ENCODE results near the gene BICDL2.
A peak's percentile ranks its signal among the peaks of the same experiment; 100 is the strongest.

Gene BICDL2

DNA sequence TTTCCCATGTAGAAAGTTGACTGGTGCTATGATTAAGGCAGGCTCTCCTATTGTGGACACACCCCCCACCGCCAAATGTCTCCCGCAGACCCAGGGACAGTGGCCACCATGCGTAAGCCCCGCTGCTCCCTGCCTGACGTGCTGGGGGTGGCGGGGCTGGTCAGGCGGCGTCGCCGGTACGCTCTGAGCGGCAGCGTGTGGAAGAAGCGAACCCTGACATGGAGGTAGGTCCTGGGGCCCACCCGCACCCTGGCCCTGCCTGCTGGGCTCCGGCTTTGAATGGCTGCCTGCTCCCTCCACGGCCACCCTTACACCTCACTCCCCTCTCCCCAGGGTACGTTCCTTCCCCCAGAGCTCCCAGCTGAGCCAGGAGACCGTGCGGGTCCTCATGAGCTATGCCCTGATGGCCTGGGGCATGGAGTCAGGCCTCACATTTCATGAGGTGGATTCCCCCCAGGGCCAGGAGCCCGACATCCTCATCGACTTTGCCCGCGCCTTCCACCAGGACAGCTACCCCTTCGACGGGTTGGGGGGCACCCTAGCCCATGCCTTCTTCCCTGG lies 13.3 kb upstream of the BICDL2 start:
- Histone ChIP-seq H3K36me3 (ENCODE audit: control insufficient read depth, insufficient read depth, low read length) (no peaks in the 10 kb centered on the region), H3K4me3 (ENCODE audit: insufficient read depth, low read depth, low read length, poor library complexity, severe bottlenecking) (no peak overlapping the region), H3K4me1 (ENCODE audit: control insufficient read depth, insufficient read depth, low read length, poor library complexity, severe bottlenecking) (peaks cover 19% of the 10 kb centered on the region)

DNA sequence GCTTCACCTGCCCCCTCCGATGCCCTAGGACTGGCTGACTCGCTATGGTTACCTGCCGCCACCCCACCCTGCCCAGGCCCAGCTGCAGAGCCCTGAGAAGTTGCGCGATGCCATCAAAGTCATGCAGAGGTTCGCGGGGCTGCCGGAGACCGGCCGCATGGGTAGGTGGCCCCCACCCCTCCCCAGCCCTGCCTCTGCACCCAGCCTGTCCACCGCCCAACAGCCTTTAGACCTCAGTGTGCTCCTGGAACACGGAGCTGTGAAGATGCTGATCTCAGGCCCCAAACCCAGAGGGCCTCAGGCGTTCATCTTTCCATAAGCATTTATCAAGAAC lies 10.6 kb upstream of the BICDL2 start:
- no peak for DNase-seq
- Histone ChIP-seq H3K27me3 (replicated peaks; ENCODE audit: control insufficient read depth, insufficient read depth, low read length, poor library complexity, severe bottlenecking) (peaks cover 27% of the 10 kb centered on the region), H3K4me3 (ENCODE audit: insufficient read depth, low read depth, low read length, poor library complexity, severe bottlenecking) (no peak overlapping the region), H3K4me1 (ENCODE audit: control insufficient read depth, insufficient read depth, low read length, poor library complexity, severe bottlenecking) (peaks cover 16% of the 10 kb centered on the region), H3K9me3 (ENCODE audit: control insufficient read depth, low read length) (no peaks in the 10 kb centered on the region), H3K36me3 (ENCODE audit: control insufficient read depth, insufficient read depth, low read length) (no peaks in the 10 kb centered on the region), H3K27ac (ENCODE audit: insufficient read depth, low read length, poor library complexity, severe bottlenecking) (no peak overlapping the region)

More for the DNA sequence above, 13.3 kb upstream of the BICDL2 start:
- Histone ChIP-seq H3K27ac (ENCODE audit: insufficient read depth, low read length, poor library complexity, severe bottlenecking) (no peak overlapping the region), H3K9me3 (ENCODE audit: control insufficient read depth, low read length) (no peaks in the 10 kb centered on the region), H3K27me3 (replicated peaks; ENCODE audit: control insufficient read depth, insufficient read depth, low read length, poor library complexity, severe bottlenecking) (peaks cover 7% of the 10 kb centered on the region)
- DNase-seq: no peak

DNA sequence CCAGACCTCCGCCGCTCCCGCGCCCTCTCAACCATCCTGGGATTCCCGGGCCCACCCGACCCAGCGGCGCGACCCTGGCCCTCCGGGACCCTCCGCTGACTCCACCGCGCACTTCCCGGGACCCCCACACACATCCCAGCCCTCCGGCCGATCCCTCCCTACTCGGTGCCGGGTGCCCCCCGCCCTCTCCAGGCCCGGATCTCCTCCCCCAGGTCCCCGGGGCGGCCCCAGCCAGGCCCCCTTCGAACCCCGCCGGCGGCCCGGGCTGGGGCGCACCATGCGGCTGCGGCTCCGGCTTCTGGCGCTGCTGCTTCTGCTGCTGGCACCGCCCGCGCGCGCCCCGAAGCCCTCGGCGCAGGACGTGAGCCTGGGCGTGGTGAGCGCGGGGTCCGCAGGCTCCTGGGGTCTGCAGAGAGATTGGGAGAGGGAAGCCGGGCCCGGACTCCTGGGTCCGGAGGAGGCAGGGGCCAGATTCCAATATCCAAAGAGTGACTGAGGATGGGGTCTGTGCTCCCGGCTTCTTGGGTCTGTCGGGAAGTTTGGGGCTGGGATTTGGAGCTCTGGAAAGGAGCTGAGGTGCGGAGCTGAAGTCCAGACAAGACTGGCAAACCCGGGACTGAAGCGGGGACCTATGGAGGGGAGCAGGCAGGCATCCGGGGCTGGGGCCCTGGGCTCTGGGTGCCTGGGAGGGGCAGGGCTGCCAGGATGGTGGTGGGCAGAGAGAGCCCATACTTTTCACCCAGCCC lies 10.1 kb upstream of the BICDL2 start:
- DNase-seq: no peak
- Histone ChIP-seq H3K9me3 (ENCODE audit: control insufficient read depth, low read length) (no peaks in the 10 kb centered on the region), H3K4me1 (ENCODE audit: control insufficient read depth, insufficient read depth, low read length, poor library complexity, severe bottlenecking) (peaks cover 16% of the 10 kb centered on the region), H3K4me3 (ENCODE audit: insufficient read depth, low read depth, low read length, poor library complexity, severe bottlenecking) (peak overlapping the region; percentile 18), H3K27me3 (replicated peaks; ENCODE audit: control insufficient read depth, insufficient read depth, low read length, poor library complexity, severe bottlenecking) (peaks cover 27% of the 10 kb centered on the region), H3K36me3 (ENCODE audit: control insufficient read depth, insufficient read depth, low read length) (no peaks in the 10 kb centered on the region), H3K27ac (ENCODE audit: insufficient read depth, low read length, poor library complexity, severe bottlenecking) (no peak overlapping the region)

DNA sequence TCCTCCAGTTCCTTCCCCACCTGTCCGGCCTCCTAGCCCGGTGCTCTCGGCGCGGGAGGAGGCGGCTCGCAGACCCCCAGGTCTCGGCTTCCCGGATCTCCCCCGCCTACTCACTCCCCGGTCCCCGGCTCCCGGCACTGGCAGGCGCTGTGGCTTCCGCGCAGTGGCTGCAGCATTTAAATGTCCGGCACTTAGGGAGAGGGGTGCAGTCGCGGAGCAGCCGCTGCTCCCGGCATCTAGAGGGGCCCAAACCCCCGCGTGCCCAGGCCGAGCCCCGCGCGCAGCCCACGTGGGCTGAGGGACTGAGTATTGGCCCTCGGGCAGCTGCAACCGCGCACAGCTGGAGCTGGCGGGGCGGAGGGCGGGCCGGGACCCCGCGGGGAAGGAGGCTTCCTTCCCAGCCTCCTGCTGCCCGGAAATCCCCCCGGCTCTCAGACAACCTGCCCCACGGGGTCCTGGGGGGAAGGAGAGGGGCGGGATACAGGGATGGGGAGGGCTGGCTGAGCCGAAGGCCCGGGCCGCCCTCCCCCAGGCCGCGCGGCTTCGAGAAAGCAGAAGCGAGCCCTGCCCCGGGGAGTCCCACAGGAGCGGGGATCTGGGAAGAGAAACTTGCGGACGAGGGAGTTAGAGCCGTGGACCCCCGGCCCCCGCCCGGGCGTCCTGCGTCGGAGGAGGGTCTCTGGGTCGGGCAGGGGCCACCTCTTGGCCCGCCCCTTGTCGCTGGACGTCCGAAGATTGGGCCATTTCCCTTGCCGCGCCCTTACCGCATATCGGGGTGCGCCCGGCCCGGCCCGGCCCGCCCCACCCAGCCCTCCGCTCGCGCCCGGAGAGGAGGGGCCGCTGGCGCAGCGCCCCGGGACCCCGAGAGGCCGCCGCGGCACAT lies 9.3 kb upstream of the BICDL2 start, which contains the start of gene MMP25:
Gene MMP25, plus strand, starts transcription at position 804 of the 883 bp plus-strand sequence. CDS start 357 bp downstream, outside the sequence.
- Histone ChIP-seq H3K4me3 (ENCODE audit: insufficient read depth, low read depth, low read length, poor library complexity, severe bottlenecking) (peak within 1 kb of the TSS; percentile 68), H3K9me3 (ENCODE audit: control insufficient read depth, low read length) (no peaks in the 10 kb centered on the region), H3K27me3 (replicated peaks; ENCODE audit: control insufficient read depth, insufficient read depth, low read length, poor library complexity, severe bottlenecking) (peaks cover 27% of the 10 kb centered on the region), H3K27ac (ENCODE audit: insufficient read depth, low read length, poor library complexity, severe bottlenecking) (no peak within 1 kb of the TSS), H3K4me1 (ENCODE audit: control insufficient read depth, insufficient read depth, low read length, poor library complexity, severe bottlenecking) (peaks cover 16% of the 10 kb centered on the region), H3K36me3 (ENCODE audit: control insufficient read depth, insufficient read depth, low read length) (no peaks in the 10 kb centered on the region)
- no peak for DNase-seq

DNA sequence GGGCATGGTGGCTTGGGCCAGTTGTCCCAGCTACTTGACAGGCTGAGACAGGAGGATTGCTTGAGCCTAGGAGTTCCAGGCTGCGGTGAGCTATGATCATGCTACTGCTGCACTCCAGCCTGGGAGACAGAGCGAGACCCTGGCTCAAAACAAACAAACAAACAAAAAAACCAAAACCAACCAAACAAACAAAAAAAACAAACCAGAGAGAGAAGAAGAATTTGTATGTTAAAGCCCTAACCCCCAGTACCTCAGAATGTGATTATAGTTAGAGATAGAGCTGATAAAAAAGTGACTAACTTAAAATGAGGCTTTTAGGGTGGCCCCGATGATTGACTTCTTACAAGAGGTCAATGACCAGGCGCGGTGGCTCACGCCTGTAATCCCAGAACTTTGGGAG lies 8.0 kb upstream of the BICDL2 start:
- H3K4me1 ChIP-seq (ENCODE audit: control insufficient read depth, insufficient read depth, low read length, poor library complexity, severe bottlenecking): peaks cover 16% of the 10 kb centered on the region

DNA sequence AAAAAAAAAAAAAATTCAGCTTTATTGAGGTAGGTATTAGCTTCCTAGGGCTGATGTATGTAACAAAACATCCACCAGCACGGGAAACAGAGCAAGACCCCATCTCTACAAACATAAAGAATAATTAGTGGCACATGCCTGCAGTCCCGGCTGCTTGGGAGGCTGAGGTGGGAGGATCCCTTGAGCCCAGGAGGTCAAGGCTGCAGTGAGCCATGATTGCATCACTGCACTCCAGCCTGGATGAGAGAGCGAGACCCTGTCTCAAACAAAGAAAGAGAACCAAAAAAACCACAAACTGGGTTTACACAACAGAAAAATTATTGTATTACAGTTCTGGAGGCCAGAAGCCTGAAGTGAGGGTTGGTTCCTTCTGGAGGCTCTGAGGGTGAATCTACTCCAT lies 5.6 kb upstream of the BICDL2 start:
- H3K27ac ChIP-seq (ENCODE audit: insufficient read depth, low read length, poor library complexity, severe bottlenecking): no peak overlapping the region
- H3K4me1 ChIP-seq (ENCODE audit: control insufficient read depth, insufficient read depth, low read length, poor library complexity, severe bottlenecking): peaks cover 16% of the 10 kb centered on the region
- H3K36me3 ChIP-seq (ENCODE audit: control insufficient read depth, insufficient read depth, low read length): no peaks in the 10 kb centered on the region
- no peak for DNase-seq
- H3K4me3 ChIP-seq (ENCODE audit: insufficient read depth, low read depth, low read length, poor library complexity, severe bottlenecking): no peak overlapping the region
- no peaks in the 10 kb centered on the region for H3K9me3 ChIP-seq (ENCODE audit: control insufficient read depth, low read length)
- peaks cover 47% of the 10 kb centered on the region for H3K27me3 ChIP-seq (replicated peaks; ENCODE audit: control insufficient read depth, insufficient read depth, low read length, poor library complexity, severe bottlenecking)

More for the DNA sequence above, 8.0 kb upstream of the BICDL2 start:
- Histone ChIP-seq H3K4me3 (ENCODE audit: insufficient read depth, low read depth, low read length, poor library complexity, severe bottlenecking) (no peak overlapping the region), H3K27ac (ENCODE audit: insufficient read depth, low read length, poor library complexity, severe bottlenecking) (no peak overlapping the region), H3K36me3 (ENCODE audit: control insufficient read depth, insufficient read depth, low read length) (no peaks in the 10 kb centered on the region), H3K9me3 (ENCODE audit: control insufficient read depth, low read length) (no peaks in the 10 kb centered on the region), H3K27me3 (replicated peaks; ENCODE audit: control insufficient read depth, insufficient read depth, low read length, poor library complexity, severe bottlenecking) (peaks cover 32% of the 10 kb centered on the region)
- no peak for DNase-seq

DNA sequence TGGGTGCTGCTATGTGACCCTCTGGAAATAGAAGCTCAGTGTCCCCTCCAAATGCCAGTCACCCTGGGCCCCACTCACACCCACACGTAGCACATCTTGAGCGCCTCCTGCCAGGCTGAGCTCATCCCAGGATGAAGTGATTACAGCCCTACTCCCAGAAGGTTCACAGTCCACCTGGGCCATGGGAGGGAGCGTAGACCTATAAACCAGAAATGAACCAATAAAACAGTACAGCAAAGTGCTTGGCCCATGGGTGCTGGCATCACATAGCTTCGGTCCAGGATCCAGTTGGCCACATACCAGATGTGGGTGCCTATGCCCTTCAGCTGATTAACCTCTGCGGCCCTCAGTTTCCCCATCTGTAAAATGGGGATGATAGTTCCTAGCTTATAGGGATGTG lies 2.2 kb upstream of the BICDL2 start:
- Histone ChIP-seq H3K4me3 (ENCODE audit: insufficient read depth, low read depth, low read length, poor library complexity, severe bottlenecking) (no peak overlapping the region), H3K36me3 (ENCODE audit: control insufficient read depth, insufficient read depth, low read length) (no peaks in the 10 kb centered on the region), H3K4me1 (ENCODE audit: control insufficient read depth, insufficient read depth, low read length, poor library complexity, severe bottlenecking) (peaks cover 14% of the 10 kb centered on the region), H3K27ac (ENCODE audit: insufficient read depth, low read length, poor library complexity, severe bottlenecking) (no peak overlapping the region), H3K9me3 (ENCODE audit: control insufficient read depth, low read length) (no peaks in the 10 kb centered on the region), H3K27me3 (replicated peaks; ENCODE audit: control insufficient read depth, insufficient read depth, low read length, poor library complexity, severe bottlenecking) (peaks cover 54% of the 10 kb centered on the region)
- DNase-seq: no peak

DNA sequence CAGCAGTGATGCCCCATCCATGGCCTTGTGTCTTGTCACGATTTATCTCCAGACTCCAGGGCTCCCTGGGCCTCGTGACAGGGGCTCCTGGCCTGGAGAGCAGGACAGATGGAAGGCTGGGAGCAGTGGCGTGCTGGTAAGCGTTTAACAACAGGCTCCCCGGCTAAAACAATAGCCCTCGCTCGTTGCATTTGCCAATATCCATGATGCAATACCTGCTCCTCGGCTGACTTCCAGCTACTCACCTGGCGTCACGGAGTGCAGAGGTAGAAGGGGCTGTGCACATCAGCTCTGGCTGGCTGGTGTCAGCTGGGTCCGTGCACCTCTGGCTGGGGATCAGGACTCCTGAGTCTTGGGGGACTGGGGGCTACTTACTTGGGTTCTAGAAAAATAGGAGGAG lies 1.5 kb upstream of the BICDL2 start:
- DNase-seq: no peak
- Histone ChIP-seq H3K27ac (ENCODE audit: insufficient read depth, low read length, poor library complexity, severe bottlenecking) (no peak overlapping the region), H3K27me3 (replicated peaks; ENCODE audit: control insufficient read depth, insufficient read depth, low read length, poor library complexity, severe bottlenecking) (peaks cover 48% of the 10 kb centered on the region), H3K4me3 (ENCODE audit: insufficient read depth, low read depth, low read length, poor library complexity, severe bottlenecking) (no peak overlapping the region), H3K9me3 (ENCODE audit: control insufficient read depth, low read length) (no peaks in the 10 kb centered on the region), H3K36me3 (ENCODE audit: control insufficient read depth, insufficient read depth, low read length) (no peaks in the 10 kb centered on the region), H3K4me1 (ENCODE audit: control insufficient read depth, insufficient read depth, low read length, poor library complexity, severe bottlenecking) (peaks cover 14% of the 10 kb centered on the region)

DNA sequence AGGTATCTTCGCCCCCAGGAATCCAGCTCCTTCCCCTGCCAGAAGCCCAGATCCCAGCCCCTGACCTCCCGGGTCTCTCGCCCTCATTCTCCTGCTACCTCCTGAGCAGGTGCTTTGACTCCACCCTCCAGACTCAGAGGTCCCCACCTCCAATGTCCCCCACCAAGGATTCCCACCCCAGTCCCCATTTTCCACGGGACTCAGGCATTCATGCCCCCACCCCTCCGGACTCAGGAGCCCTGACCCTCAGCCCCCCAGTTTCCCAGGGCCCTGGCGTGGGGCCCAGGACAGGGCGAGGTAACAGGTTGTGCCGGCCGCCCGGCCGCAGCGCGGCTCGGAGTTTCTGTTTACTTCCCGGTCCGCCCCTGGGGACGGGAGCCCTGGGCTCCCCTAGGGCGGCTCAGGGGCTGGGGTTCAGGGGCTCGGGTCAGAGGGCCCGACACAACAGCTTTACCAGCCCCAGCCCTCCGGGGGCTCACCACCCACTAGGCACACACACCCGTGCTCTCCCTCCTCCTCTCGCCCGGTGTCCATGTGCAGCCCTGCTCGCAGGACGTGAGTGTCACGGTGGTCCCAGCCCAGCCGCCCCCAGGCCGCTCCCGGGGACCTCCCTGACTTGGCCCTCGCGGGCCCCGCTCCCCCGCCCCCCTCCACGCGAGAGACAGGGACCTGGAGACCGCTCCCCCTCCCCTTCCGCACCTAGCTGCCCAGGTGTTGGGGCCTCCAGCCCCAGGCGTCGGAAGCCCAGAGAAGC lies 595 bp downstream of the BICDL2 start:
- H3K27me3 ChIP-seq (replicated peaks; ENCODE audit: control insufficient read depth, insufficient read depth, low read length, poor library complexity, severe bottlenecking): peaks cover 44% of the 10 kb centered on the region
- no peak for DNase-seq
- H3K27ac ChIP-seq (ENCODE audit: insufficient read depth, low read length, poor library complexity, severe bottlenecking): no peak overlapping the region
- H3K4me3 ChIP-seq (ENCODE audit: insufficient read depth, low read depth, low read length, poor library complexity, severe bottlenecking): peak overlapping the region; percentile 12
- no peaks in the 10 kb centered on the region for H3K9me3 ChIP-seq (ENCODE audit: control insufficient read depth, low read length)
- H3K4me1 ChIP-seq (ENCODE audit: control insufficient read depth, insufficient read depth, low read length, poor library complexity, severe bottlenecking): peaks cover 14% of the 10 kb centered on the region
- no peaks in the 10 kb centered on the region for H3K36me3 ChIP-seq (ENCODE audit: control insufficient read depth, insufficient read depth, low read length)

All from effector memory CD4-positive, alpha-beta T cell (primary cell).